SK-N-SH (cell line): ENCODE data around the gene LARGE1.

Experiments used
- GABPA ChIP-seq: IDR thresholded peaks from 2 replicates; pipeline ENCODE4 v1.4.0; 2012; ENCODE audit warnings: low read depth, mild to moderate bottlenecking
- NRF1 ChIP-seq: IDR thresholded peaks from 2 replicates; pipeline ENCODE4 v1.6.1; 2012; ENCODE audit warnings: low read depth, mild to moderate bottlenecking, low read length
- TAF1 ChIP-seq: IDR thresholded peaks from 2 replicates; pipeline ENCODE4 v1.6.1; 2012; ENCODE audit warnings: low read depth, mild to moderate bottlenecking, low read length, moderate library complexity, borderline replicate concordance
- TCF12 ChIP-seq: IDR thresholded peaks from 2 replicates; pipeline ENCODE4 v1.4.0; 2012
- TF ChIP-seq, protein P1 (sequence below): fragments of 200-600 bp; sonication (generic); IDR thresholded peaks from 2 replicates; pipeline ENCODE4 v1.6.1; 2017; ENCODE audit warnings: antibody characterized with exemption, mild to moderate bottlenecking, moderate library complexity

DNA sequence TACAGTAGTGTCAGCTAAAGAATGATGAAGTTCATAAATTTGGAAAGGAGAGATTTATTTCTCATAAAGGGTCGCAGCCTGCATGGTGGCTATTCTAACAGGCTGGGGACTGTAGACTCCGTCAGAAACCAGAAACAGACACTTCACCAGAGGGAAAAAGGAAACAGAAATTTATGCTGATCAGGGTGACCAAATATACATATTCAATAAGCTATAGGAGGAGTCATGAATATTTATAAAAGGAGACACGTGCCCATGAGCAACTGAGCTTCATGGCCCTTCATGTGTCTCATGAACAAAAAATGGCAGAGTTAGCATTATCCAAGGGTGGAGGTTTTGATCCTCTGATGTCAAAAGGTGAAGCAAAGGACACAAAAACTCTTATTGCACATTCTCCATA lies 392.1 kb downstream of the LARGE1 start:
- TF ChIP-seq, protein P1, sequence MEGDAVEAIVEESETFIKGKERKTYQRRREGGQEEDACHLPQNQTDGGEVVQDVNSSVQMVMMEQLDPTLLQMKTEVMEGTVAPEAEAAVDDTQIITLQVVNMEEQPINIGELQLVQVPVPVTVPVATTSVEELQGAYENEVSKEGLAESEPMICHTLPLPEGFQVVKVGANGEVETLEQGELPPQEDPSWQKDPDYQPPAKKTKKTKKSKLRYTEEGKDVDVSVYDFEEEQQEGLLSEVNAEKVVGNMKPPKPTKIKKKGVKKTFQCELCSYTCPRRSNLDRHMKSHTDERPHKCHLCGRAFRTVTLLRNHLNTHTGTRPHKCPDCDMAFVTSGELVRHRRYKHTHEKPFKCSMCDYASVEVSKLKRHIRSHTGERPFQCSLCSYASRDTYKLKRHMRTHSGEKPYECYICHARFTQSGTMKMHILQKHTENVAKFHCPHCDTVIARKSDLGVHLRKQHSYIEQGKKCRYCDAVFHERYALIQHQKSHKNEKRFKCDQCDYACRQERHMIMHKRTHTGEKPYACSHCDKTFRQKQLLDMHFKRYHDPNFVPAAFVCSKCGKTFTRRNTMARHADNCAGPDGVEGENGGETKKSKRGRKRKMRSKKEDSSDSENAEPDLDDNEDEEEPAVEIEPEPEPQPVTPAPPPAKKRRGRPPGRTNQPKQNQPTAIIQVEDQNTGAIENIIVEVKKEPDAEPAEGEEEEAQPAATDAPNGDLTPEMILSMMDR: no peak
- no peak for TF ChIP-seq TAF1
- TF ChIP-seq TCF12: no peak
- TF ChIP-seq GABPA: no peak
- TF ChIP-seq NRF1: no peak
